K562 (cell line): Measurements from ENCODE around the gene CMPK1. TPM values are rescaled to one million over a fixed set of nuclear protein-coding genes. Genes with fewer than 3 reads are reported as not detected.

ENCODE experiments used
- BMI1 ChIP-seq: fragments of 150-350 bp; IDR thresholded peaks from 2 replicates; pipeline ENCODE4 v1.6.1; 2014; ENCODE audit warnings: low read length
- DPF2 ChIP-seq: fragments of 450-650 bp; IDR thresholded peaks from 2 replicates; pipeline ENCODE4 v1.6.1; 2016
- FOSL1 ChIP-seq: fragments of 200-800 bp; sonication (Bioruptor generic); conservative IDR thresholded peaks from 2 replicates; pipeline ENCODE4 v1.6.1; 2016; ENCODE audit warnings: missing genetic modification characterization, missing compliant biosample characterization
- HBP1 ChIP-seq: fragments of 450-650 bp; formaldehyde crosslinking; IDR thresholded peaks from 2 replicates; pipeline ENCODE4 v1.4.0; 2022; ENCODE audit warnings: missing genetic modification characterization
- MAZ ChIP-seq, 2 experiments: fragments of 450-650 bp in 1 of 2; sonication (generic) in 1 of 2; formaldehyde crosslinking; IDR thresholded peaks in 1 of 2; conservative IDR thresholded peaks in 1 of 2; 2 replicates each; pipeline versions ENCODE4 v1.4.0 to v1.5.0; 2020; ENCODE audit warnings: mild to moderate bottlenecking in 1 of 2, missing genetic modification reagents in 1 of 2
- MITF ChIP-seq: IDR thresholded peaks from 2 replicates; pipeline ENCODE4 v1.6.1; 2014; ENCODE audit warnings: antibody characterized with exemption
- PHTF2 ChIP-seq: fragments of 250-450 bp; sonication (Bioruptor Pico); IDR thresholded peaks from 2 replicates; pipeline ENCODE4 v1.5.0; 2021; ENCODE audit warnings: mild to moderate bottlenecking
- PPARD ChIP-seq: fragments of 250-450 bp; sonication (Bioruptor Pico); IDR thresholded peaks from 2 replicates; pipeline ENCODE4 v1.8.0; 2022; ENCODE audit warnings: inconsistent platforms, mild to moderate bottlenecking, moderate library complexity
- RHOXF2B ChIP-seq: fragments of 250-450 bp; sonication (Bioruptor Pico); conservative IDR thresholded peaks from 2 replicates; pipeline ENCODE4 v1.5.1; 2021
- TAL1 ChIP-seq: fragments of 450-650 bp; IDR thresholded peaks from 2 replicates; pipeline ENCODE4 v1.6.1; 2016; ENCODE audit warnings: mild to moderate bottlenecking
- THRAP3 ChIP-seq: fragments of 450-650 bp; IDR thresholded peaks from 2 replicates; pipeline ENCODE4 v1.6.1; 2016; ENCODE audit warnings: mild to moderate bottlenecking, inconsistent platforms, borderline replicate concordance
- THRB ChIP-seq: fragments of 450-650 bp; formaldehyde crosslinking; conservative IDR thresholded peaks from 2 replicates; pipeline ENCODE4 v1.4.0; 2022; ENCODE audit warnings: mild to moderate bottlenecking, missing genetic modification characterization
- ZBTB1 ChIP-seq: sonication (generic); formaldehyde crosslinking; IDR thresholded peaks from 2 replicates; pipeline ENCODE4 v1.8.1; 2023; ENCODE audit warnings: missing genetic modification reagents, low read depth, mild to moderate bottlenecking, borderline replicate concordance
- ZBTB2 ChIP-seq: fragments of 450-650 bp; IDR thresholded peaks from 2 replicates; pipeline ENCODE4 v1.6.1; 2016; ENCODE audit warnings: antibody characterized with exemption
- ZNF124 ChIP-seq: sonication (generic); formaldehyde crosslinking; IDR thresholded peaks from 2 replicates; pipeline ENCODE4 v1.8.1; 2022; ENCODE audit warnings: missing genetic modification reagents
- ZNF23 ChIP-seq: fragments of 250-450 bp; sonication (Bioruptor Pico); IDR thresholded peaks from 2 replicates; pipeline ENCODE4 v1.4.0; 2020; ENCODE audit warnings: mild to moderate bottlenecking
- ZNF239 ChIP-seq: fragments of 250-450 bp; sonication (Bioruptor Pico); IDR thresholded peaks from 2 replicates; pipeline ENCODE4 v1.4.0; 2020; ENCODE audit warnings: mild to moderate bottlenecking
- ZNF277 ChIP-seq: fragments of 250-450 bp; sonication (Bioruptor Pico); IDR thresholded peaks from 2 replicates; pipeline ENCODE4 v1.8.0; 2022; ENCODE audit warnings: inconsistent platforms, mild to moderate bottlenecking, moderate library complexity, borderline replicate concordance
- polyA plus RNA-seq, 8 experiments: library from polyadenylated mRNA; depleted of rRNA in 4 of 8; stranded (reverse) in 5 of 8; unstranded in 3 of 8; fragments of >200 nt; fragmentation: Nextera tagmentation in 2 of 8; fragmentation: Illumina TruSeq in 1 of 8; extraction: Ambion mirVana in 2 of 8; extraction: Trizol in 1 of 8; gene quantifications; 2 replicates each; pipeline versions ENCODE4 v1.2.1 to v1.2.3, GENCODE V29; 2011 to 2014; ENCODE audit warnings: inconsistent platforms in 1 of 8, missing spikeins in 1 of 8
- total RNA-seq, 7 experiments: library from RNA; depleted of rRNA in 6 of 7; stranded (reverse); fragments of >200 nt in 6 of 7; fragmentation: Illumina TruSeq in 2 of 7; extraction: Trizol in 2 of 7; gene quantifications; 2 replicates each; pipeline versions ENCODE4 v1.2.1 to v1.2.3, GENCODE V29; 2011 to 2021; ENCODE audit warnings: low replicate concordance in 1 of 7
- TF ChIP-seq, protein P1 (sequence below): sonication (generic); formaldehyde crosslinking; IDR thresholded peaks from 2 replicates; pipeline ENCODE4 v1.8.0; 2022; ENCODE audit warnings: mild to moderate bottlenecking, missing genetic modification reagents

CMPK1 gene
- total and polyA plus RNA-seq, 9 of the 15 experiments (the other 6 are each of a cell fraction or from before 2014, with no cell fraction given), result 54.5 to 197 (median 116) TPM

DNA sequence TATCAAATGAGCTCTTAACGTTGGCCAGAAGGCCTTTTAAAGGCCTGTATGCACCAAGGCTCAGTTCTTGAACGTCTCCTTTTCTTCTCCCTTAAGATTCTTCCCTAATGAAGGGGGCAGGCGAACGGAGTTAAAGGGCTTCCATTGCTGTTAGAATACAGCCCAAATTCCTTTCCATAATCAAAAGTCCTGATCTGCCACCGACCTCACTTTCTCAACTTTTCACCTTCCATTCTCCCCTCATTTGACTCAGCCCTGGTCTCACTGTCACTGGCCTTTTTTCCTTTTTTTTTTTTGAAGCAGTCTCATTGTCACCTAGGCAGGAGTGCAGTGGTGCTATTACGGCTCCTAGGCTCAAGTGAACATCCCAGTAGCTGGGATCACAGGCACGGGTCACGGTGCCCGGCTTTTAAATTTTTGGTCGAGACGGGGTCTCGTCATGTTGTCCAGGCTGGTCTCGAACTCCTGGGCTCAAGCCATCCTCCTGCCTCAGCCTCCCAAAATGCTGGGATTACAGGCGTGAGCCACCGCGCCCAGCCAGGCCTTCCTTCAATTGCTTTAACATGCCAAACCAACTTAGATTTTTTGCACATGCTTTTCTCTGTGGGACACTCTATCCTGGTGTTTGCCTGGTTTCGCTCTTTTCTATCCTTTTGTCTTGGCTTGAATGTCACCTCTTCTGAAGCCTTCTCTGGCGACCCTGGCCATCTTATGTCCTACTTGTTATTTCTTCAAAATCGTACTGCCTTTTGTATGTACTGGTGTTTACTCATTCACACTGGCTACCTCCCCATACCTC, 612 bp upstream of the CMPK1 start (continued):
- no peak for TF ChIP-seq RHOXF2B
- no peak for TF ChIP-seq BMI1
- TF ChIP-seq MITF, result no peak
- no peak for TF ChIP-seq ZNF239 (CRISPR knock-in tag)
- TF ChIP-seq ZBTB1 (CRISPR knock-in tag), result no peak
- no peak for TF ChIP-seq ZNF277
- no peak for TF ChIP-seq PPARD
- TF ChIP-seq ZNF124 (CRISPR knock-in tag), result no peak
- TF ChIP-seq ZBTB2, result no peak; the same call in none of the 2 replicates
- peak; percentile 54 for TF ChIP-seq DPF2
- 0 out of 2 replicates have a peak, but pooled peaks have one; percentile 62 for TF ChIP-seq THRB (CRISPR knock-in tag)
- TF ChIP-seq TAL1, result no peak
- TF ChIP-seq, protein P1, sequence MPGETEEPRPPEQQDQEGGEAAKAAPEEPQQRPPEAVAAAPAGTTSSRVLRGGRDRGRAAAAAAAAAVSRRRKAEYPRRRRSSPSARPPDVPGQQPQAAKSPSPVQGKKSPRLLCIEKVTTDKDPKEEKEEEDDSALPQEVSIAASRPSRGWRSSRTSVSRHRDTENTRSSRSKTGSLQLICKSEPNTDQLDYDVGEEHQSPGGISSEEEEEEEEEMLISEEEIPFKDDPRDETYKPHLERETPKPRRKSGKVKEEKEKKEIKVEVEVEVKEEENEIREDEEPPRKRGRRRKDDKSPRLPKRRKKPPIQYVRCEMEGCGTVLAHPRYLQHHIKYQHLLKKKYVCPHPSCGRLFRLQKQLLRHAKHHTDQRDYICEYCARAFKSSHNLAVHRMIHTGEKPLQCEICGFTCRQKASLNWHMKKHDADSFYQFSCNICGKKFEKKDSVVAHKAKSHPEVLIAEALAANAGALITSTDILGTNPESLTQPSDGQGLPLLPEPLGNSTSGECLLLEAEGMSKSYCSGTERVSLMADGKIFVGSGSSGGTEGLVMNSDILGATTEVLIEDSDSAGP, result no peak
- 0 out of 2 replicates have a peak, but pooled peaks have one; percentile 65 for TF ChIP-seq THRAP3
- no peak for TF ChIP-seq ZNF23 (CRISPR knock-in tag)
- TF ChIP-seq HBP1 (CRISPR knock-in tag), result no peak
- TF ChIP-seq PHTF2 (CRISPR knock-in tag), result no peak
- TF ChIP-seq MAZ (CRISPR knock-in tag; conservative IDR thresholded peaks at IDR 0.05 in 1 of 2, IDR thresholded peaks at IDR 0.05 in 1 of 2), result 0 out of 4 replicates have a peak, but pooled peaks of 1 of the 2 experiments have one; percentile 12
- no peak for TF ChIP-seq FOSL1 (tag)
